ENCODE data around the gene ZNRF3.

Gene ZNRF3

GRCh38 chr22:28935140-28935539 is 51.8 kb downstream of the ZNRF3 start:
- peaks cover 6% of the 10 kb centered on the region for H3K36me3 ChIP-seq (ENCODE audit: insufficient read depth, insufficient read length, low read length)
- H3K4me1 ChIP-seq (ENCODE audit: insufficient read depth, insufficient read length), result no peaks in the 10 kb centered on the region
- no peaks in the 10 kb centered on the region for H3K27me3 ChIP-seq (ENCODE audit: insufficient read depth, insufficient read length)
- no peak overlapping the region for H3K4me3 ChIP-seq (ENCODE audit: insufficient read length, low read depth)
- TF ChIP-seq SUZ12 (IDR thresholded peaks at IDR 0.05; ENCODE audit: extremely low read depth, insufficient read depth, insufficient read length) (no peak), ZNF274 (IDR thresholded peaks at IDR 0.05; ENCODE audit: low read depth, low read length) (no peak), YY1 (IDR thresholded peaks at IDR 0.05; ENCODE audit: insufficient read depth, insufficient read length) (no peak)
- H3K9ac ChIP-seq (ENCODE audit: insufficient read length, low read depth), result no peak overlapping the region
- no peak for DNase-seq (ENCODE audit: low read depth, low spot score)
- H3K9me3 ChIP-seq (ENCODE audit: insufficient read depth, low read length), result no peaks in the 10 kb centered on the region

DNA sequence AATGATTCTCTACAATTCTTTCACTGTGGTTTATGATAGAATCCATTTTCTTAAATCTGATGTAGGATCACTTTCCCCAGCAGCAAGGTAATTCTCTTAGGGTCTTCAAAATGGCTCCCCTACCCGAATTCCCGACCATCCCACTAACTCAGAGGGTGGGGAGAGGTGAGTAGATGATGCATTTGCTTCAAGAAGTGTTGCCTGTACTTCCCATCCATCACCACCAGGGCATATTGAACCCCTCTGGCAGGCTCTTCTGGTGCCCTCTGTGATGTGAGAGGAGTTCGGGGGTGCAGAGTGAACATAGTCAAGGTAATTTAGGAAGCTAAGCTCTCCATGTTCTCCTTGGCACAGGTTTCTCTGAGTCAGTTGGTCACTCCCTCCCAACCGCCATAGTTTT is 52.3 kb downstream of the ZNRF3 start:
- Histone ChIP-seq H3K27me3 (ENCODE audit: insufficient read depth, insufficient read length) (no peaks in the 10 kb centered on the region), H3K9me3 (ENCODE audit: insufficient read depth, low read length) (no peaks in the 10 kb centered on the region), H3K9ac (ENCODE audit: insufficient read length, low read depth) (no peak overlapping the region), H3K36me3 (ENCODE audit: insufficient read depth, insufficient read length, low read length) (peaks cover 6% of the 10 kb centered on the region), H3K4me3 (ENCODE audit: insufficient read length, low read depth) (no peak overlapping the region), H3K4me1 (ENCODE audit: insufficient read depth, insufficient read length) (no peaks in the 10 kb centered on the region)
- TF ChIP-seq SUZ12 (IDR thresholded peaks at IDR 0.05; ENCODE audit: extremely low read depth, insufficient read depth, insufficient read length) (no peak), YY1 (IDR thresholded peaks at IDR 0.05; ENCODE audit: insufficient read depth, insufficient read length) (no peak), ZNF274 (IDR thresholded peaks at IDR 0.05; ENCODE audit: low read depth, low read length) (no peak)
- no peak for DNase-seq (ENCODE audit: low read depth, low spot score)

GRCh38 chr22:28936200-28936599 is 52.8 kb downstream of the ZNRF3 start:
- Histone ChIP-seq H3K27me3 (ENCODE audit: insufficient read depth, insufficient read length) (no peaks in the 10 kb centered on the region), H3K4me1 (ENCODE audit: insufficient read depth, insufficient read length) (peaks cover 1% of the 10 kb centered on the region), H3K9me3 (ENCODE audit: insufficient read depth, low read length) (no peaks in the 10 kb centered on the region), H3K4me3 (ENCODE audit: insufficient read length, low read depth) (no peak overlapping the region), H3K36me3 (ENCODE audit: insufficient read depth, insufficient read length, low read length) (peaks cover 6% of the 10 kb centered on the region), H3K9ac (ENCODE audit: insufficient read length, low read depth) (no peak overlapping the region)
- no peak for DNase-seq (ENCODE audit: low read depth, low spot score)
- TF ChIP-seq SUZ12 (IDR thresholded peaks at IDR 0.05; ENCODE audit: extremely low read depth, insufficient read depth, insufficient read length) (no peak), ZNF274 (IDR thresholded peaks at IDR 0.05; ENCODE audit: low read depth, low read length) (no peak), YY1 (IDR thresholded peaks at IDR 0.05; ENCODE audit: insufficient read depth, insufficient read length) (no peak)

- no peak for DNase-seq (ENCODE audit: low read depth, low spot score)
- Histone ChIP-seq H3K4me1 (ENCODE audit: insufficient read depth, insufficient read length) (peaks cover 1% of the 10 kb centered on the region), H3K27me3 (ENCODE audit: insufficient read depth, insufficient read length) (no peaks in the 10 kb centered on the region), H3K4me3 (ENCODE audit: insufficient read length, low read depth) (no peak overlapping the region), H3K9ac (ENCODE audit: insufficient read length, low read depth) (no peak overlapping the region), H3K9me3 (ENCODE audit: insufficient read depth, low read length) (no peaks in the 10 kb centered on the region), H3K36me3 (ENCODE audit: insufficient read depth, insufficient read length, low read length) (peaks cover 11% of the 10 kb centered on the region)
- no peak for TF ChIP-seq ZNF274 (IDR thresholded peaks at IDR 0.05; ENCODE audit: low read depth, low read length)
- no peak for TF ChIP-seq SUZ12 (IDR thresholded peaks at IDR 0.05; ENCODE audit: extremely low read depth, insufficient read depth, insufficient read length)
- TF ChIP-seq YY1 (IDR thresholded peaks at IDR 0.05; ENCODE audit: insufficient read depth, insufficient read length), result no peak
Observed at GRCh38 chr22:28937206-28938025, 54.0 kb downstream of the ZNRF3 start.

DNA sequence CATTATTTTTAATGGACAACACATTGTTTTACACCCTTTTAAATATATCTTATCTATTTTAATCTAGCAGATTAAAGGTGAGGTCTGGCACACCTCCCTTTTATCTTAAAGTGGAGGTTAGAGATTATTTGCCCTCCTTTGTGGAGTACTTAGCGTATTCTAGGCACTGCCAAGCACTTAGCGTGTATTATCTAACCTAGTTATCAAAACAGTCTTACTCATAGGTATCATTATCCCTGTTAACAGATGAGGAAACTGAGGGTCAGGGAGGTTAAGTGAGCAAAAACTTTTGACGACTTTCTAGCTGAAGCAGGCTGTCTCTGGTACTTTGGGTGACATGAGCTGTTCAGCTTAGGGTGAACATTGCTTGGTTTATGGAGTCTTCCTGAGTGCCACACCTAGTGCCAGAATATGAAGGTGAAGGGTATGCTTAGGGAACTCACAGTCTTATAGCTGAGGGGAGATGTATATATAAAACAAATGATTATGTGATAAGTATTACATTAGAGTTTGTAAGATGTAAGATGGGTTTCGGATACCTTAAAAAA is 55.0 kb downstream of the ZNRF3 start:
- Histone ChIP-seq H3K4me1 (ENCODE audit: insufficient read depth, insufficient read length) (peaks cover 1% of the 10 kb centered on the region), H3K4me3 (ENCODE audit: insufficient read length, low read depth) (no peak overlapping the region), H3K9me3 (ENCODE audit: insufficient read depth, low read length) (no peaks in the 10 kb centered on the region), H3K36me3 (ENCODE audit: insufficient read depth, insufficient read length, low read length) (peaks cover 11% of the 10 kb centered on the region), H3K27me3 (ENCODE audit: insufficient read depth, insufficient read length) (no peaks in the 10 kb centered on the region), H3K9ac (ENCODE audit: insufficient read length, low read depth) (no peak overlapping the region)
- DNase-seq (ENCODE audit: low read depth, low spot score), result no peak
- TF ChIP-seq YY1 (IDR thresholded peaks at IDR 0.05; ENCODE audit: insufficient read depth, insufficient read length), result no peak
- TF ChIP-seq ZNF274 (IDR thresholded peaks at IDR 0.05; ENCODE audit: low read depth, low read length), result no peak
- TF ChIP-seq SUZ12 (IDR thresholded peaks at IDR 0.05; ENCODE audit: extremely low read depth, insufficient read depth, insufficient read length), result no peak

GRCh38 chr22:28939394-28939793 is 56.0 kb downstream of the ZNRF3 start:
- no peaks in the 10 kb centered on the region for H3K27me3 ChIP-seq (ENCODE audit: insufficient read depth, insufficient read length)
- TF ChIP-seq ZNF274 (IDR thresholded peaks at IDR 0.05; ENCODE audit: low read depth, low read length) (no peak), SUZ12 (IDR thresholded peaks at IDR 0.05; ENCODE audit: extremely low read depth, insufficient read depth, insufficient read length) (no peak), YY1 (IDR thresholded peaks at IDR 0.05; ENCODE audit: insufficient read depth, insufficient read length) (no peak)
- no peak overlapping the region for H3K9ac ChIP-seq (ENCODE audit: insufficient read length, low read depth)
- no peaks in the 10 kb centered on the region for H3K9me3 ChIP-seq (ENCODE audit: insufficient read depth, low read length)
- H3K4me3 ChIP-seq (ENCODE audit: insufficient read length, low read depth), result no peak overlapping the region
- peaks cover 11% of the 10 kb centered on the region for H3K36me3 ChIP-seq (ENCODE audit: insufficient read depth, insufficient read length, low read length)
- peaks cover 1% of the 10 kb centered on the region for H3K4me1 ChIP-seq (ENCODE audit: insufficient read depth, insufficient read length)
- DNase-seq (ENCODE audit: low read depth, low spot score), result no peak

- Histone ChIP-seq H3K36me3 (ENCODE audit: insufficient read depth, insufficient read length, low read length) (peaks cover 11% of the 10 kb centered on the region), H3K9me3 (ENCODE audit: insufficient read depth, low read length) (no peaks in the 10 kb centered on the region), H3K27me3 (ENCODE audit: insufficient read depth, insufficient read length) (no peaks in the 10 kb centered on the region), H3K9ac (ENCODE audit: insufficient read length, low read depth) (no peak overlapping the region), H3K4me1 (ENCODE audit: insufficient read depth, insufficient read length) (peaks cover 1% of the 10 kb centered on the region), H3K4me3 (ENCODE audit: insufficient read length, low read depth) (no peak overlapping the region)
- TF ChIP-seq ZNF274 (IDR thresholded peaks at IDR 0.05; ENCODE audit: low read depth, low read length), result no peak
- no peak for TF ChIP-seq SUZ12 (IDR thresholded peaks at IDR 0.05; ENCODE audit: extremely low read depth, insufficient read depth, insufficient read length)
- no peak for TF ChIP-seq YY1 (IDR thresholded peaks at IDR 0.05; ENCODE audit: insufficient read depth, insufficient read length)
- no peak for DNase-seq (ENCODE audit: low read depth, low spot score)
Observed at GRCh38 chr22:28939932-28940331, 56.6 kb downstream of the ZNRF3 start.

Measured in NT2/D1 (cell line).